A549 treated with AZD9567 at 1 μM for 4 hours (cell line): ENCODE data around the gene BID. TPM values are rescaled to one million over a fixed set of nuclear protein-coding genes. Genes with fewer than 3 reads are reported as not detected.

Source experiments
- total RNA-seq: library from RNA; stranded (reverse); fragments of 200-300 nt; extraction: Qiagen RNA extraction; gene quantifications from 5 replicates; pipeline ENCODE4 v1.2.3, GENCODE V29; 2022; ENCODE audit not compliant: insufficient read depth

Gene BID
- total RNA-seq = 68.0 to 79.0 TPM (median 77.8 TPM) in 5 replicates

DNA sequence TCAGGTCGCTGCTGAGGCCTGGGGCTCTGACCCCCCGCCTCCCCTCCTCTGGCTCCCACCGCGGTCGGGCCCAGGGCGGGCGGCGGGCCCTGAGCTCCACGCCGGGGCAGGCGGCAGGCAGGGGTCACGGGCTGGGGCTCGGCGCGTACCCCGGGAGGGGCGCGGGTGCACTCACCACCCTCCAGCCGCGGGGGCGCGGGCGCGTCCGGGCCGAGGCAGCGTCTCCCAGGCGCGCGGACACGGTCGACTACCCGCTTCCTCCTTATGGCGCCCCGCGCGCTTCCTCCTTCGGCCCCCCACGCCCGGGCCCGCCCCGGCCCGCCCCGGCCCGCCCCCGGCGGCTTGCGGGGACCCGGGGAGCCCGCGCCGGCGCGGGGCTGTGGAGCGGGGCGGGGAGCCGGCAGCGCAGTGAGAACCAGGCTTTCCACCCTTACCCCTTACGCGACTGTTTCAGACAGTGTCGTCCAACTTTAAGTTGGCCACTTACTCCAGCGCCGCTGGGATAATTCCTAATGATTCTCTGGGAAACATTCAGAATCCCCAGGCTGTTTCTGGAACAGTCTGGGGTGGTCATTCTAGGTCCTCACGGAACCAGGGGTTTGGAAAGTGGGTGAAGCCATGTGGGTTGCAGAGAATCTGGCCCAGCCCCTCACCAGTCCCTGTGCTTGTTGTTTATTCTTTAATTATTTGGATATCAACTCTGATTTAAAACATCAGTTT, at the start of gene BID:
Gene BID, minus strand, starts transcription at position 264 of the 720 bp plus-strand sequence. CDS start 24,353 bp downstream, outside the sequence.

Other genes starting within 250 kb of the BID start
- 0.21 to 0.28 TPM (median 0.24 TPM) in 4 of 5 replicates, not detected in the other for gene SLC25A18, start 211.0 kb downstream of the BID start, total RNA-seq
- gene ATP6V1E1, start 145.7 kb downstream of the BID start, total RNA-seq = 116 to 126 TPM (median 122 TPM) in 5 replicates
- 27.0 to 30.5 TPM (median 29.0 TPM) in 5 replicates for gene BCL2L13, start 135.7 kb downstream of the BID start, total RNA-seq